AG09319 (cell line): ENCODE measurements around the gene MYOG.

Experiments
- DNase-seq: peaks from one replicate; pipeline ENCODE4 v3.0.0-alpha.2; 2010; ENCODE audit warnings: low read depth; ENCODE audit errors: extremely low read depth
- TF ChIP-seq, protein P1 (sequence below): IDR thresholded peaks from 2 replicates; pipeline ENCODE4 v1.5.1; 2011; ENCODE audit warnings: low read depth, mild to moderate bottlenecking, inconsistent platforms, low read length, moderate library complexity

MYOG gene

DNA sequence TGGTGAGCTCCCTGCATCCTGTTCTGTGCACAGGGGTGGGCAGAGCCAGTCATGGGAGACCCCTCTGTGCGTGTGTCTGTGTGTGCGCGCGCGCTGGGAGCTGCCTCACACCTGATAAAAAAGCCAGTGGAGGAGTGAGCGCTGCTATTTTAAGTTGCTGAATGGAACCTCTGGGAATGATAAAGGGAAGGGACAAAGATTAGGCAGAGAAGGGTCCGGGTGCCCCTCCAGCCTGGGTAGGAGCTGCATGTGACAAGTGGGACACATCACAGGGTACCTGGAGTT is 42.6 kb upstream of the MYOG start:
- DNase-seq = no peak
- TF ChIP-seq, protein P1, sequence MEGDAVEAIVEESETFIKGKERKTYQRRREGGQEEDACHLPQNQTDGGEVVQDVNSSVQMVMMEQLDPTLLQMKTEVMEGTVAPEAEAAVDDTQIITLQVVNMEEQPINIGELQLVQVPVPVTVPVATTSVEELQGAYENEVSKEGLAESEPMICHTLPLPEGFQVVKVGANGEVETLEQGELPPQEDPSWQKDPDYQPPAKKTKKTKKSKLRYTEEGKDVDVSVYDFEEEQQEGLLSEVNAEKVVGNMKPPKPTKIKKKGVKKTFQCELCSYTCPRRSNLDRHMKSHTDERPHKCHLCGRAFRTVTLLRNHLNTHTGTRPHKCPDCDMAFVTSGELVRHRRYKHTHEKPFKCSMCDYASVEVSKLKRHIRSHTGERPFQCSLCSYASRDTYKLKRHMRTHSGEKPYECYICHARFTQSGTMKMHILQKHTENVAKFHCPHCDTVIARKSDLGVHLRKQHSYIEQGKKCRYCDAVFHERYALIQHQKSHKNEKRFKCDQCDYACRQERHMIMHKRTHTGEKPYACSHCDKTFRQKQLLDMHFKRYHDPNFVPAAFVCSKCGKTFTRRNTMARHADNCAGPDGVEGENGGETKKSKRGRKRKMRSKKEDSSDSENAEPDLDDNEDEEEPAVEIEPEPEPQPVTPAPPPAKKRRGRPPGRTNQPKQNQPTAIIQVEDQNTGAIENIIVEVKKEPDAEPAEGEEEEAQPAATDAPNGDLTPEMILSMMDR = no peak

GRCh38 chr1:203127666-203128430 is 42.0 kb upstream of the MYOG start, which contains the start of gene ADORA1:
Gene ADORA1, plus strand, starts transcription at chr1:203127726. Its CDS starts 1,116 bp downstream, at chr1:203128842.
- TF ChIP-seq, protein P1 = peak; percentile 18
- no peak for DNase-seq

- TF ChIP-seq, protein P1 = no peak
- no peak for DNase-seq
Measured at GRCh38 chr1:203126866-203127665, 41.3 kb upstream of the MYOG start.

DNA sequence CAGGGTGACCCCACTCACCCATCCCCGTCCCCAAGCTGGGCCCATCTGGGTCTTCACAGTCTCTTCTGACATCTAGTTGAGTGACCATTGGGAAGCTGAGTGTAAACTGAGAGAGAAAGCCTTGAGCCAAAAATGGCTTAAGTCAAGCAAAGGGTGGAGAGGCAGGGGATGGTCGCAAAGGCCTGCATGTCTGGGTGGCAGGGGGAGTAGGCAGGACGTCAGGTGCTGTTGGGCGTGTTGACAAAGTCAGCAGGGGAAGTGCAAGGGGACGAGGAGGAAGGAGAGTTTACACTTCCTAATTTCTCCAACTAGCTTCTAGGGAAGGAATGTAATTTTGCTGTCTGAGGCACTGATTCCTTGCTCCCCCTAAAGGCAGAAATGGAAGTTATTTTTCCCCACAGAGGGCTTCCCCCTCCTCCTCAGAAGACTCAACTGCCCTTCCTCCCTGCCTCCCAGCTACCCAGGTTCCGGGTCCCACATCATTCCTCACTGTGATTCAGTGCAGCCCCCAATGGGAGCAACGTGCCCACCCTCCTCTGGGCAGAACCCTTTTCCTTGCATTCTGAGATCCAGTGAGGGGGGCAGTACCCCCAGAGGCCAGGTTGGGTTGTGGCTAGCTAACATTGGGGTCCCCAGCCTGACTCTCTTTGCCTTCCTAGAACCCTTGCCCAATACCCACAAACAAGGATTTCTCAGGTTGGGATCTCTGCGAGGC is 40.5 kb upstream of the MYOG start:
- TF ChIP-seq, protein P1 = peak; percentile 50
- DNase-seq = no peak

GRCh38 chr1:203124546-203125317 is 38.9 kb upstream of the MYOG start:
- DNase-seq = no peak
- TF ChIP-seq, protein P1 = no peak

GRCh38 chr1:203124011-203124410 is 38.2 kb upstream of the MYOG start:
- no peak for DNase-seq
- TF ChIP-seq, protein P1 = no peak
